OCI-LY3 (cell line): ENCODE data around the gene ST6GALNAC5.

Experiments
- H2AFZ ChIP-seq: fragments of 200-600, 300-600 bp; shearing (Covaris generic); 2 replicates; pipeline ENCODE4 v1.6.0; 2014; ENCODE audit warnings: antibody characterized with exemption, low read depth, low read length
- H3K27ac ChIP-seq: fragments of 200-600, 300-600 bp; sonication (generic); 2 replicates; pipeline ENCODE4 v1.5.1; 2014; ENCODE audit warnings: mild to moderate bottlenecking, low read length, moderate library complexity, mixed read lengths
- H3K27me3 ChIP-seq: fragments of 200-600, 300-600 bp; sonication (generic); 2 replicates; pipeline ENCODE4 v1.6.1; 2014; ENCODE audit warnings: low read depth, low read length, mixed read lengths
- H3K36me3 ChIP-seq: fragments of 200-600, 300-600 bp; sonication (generic); replicated peaks from 2 replicates; pipeline ENCODE3; 2014; ENCODE audit warnings: low read depth, low read length, mixed read lengths
- H3K4me1 ChIP-seq: fragments of 300-600, 200-600 bp; sonication (generic); 2 replicates; pipeline ENCODE4 v1.6.1; 2014; ENCODE audit warnings: low read length, mixed read lengths
- H3K4me2 ChIP-seq: fragments of 200-600, 300-600 bp; sonication (generic); 2 replicates; pipeline ENCODE4 v1.6.1; 2014; ENCODE audit warnings: low read length, mixed read lengths
- H3K4me3 ChIP-seq: fragments of 300-600, 200-600 bp; sonication (generic); 2 replicates; pipeline ENCODE4 v1.5.1; 2014; ENCODE audit warnings: antibody characterized with exemption, mild to moderate bottlenecking, low read length, moderate library complexity
- H3K79me2 ChIP-seq: fragments of 300-600, 200-600 bp; shearing (Covaris generic); 2 replicates; pipeline ENCODE4 v1.6.1; 2014; ENCODE audit warnings: mild to moderate bottlenecking, low read length, mixed read lengths
- H3K9ac ChIP-seq: fragments of 300-600, 200-600 bp; shearing (Covaris generic); 2 replicates; pipeline ENCODE4 v1.6.0; 2014; ENCODE audit warnings: mild to moderate bottlenecking, low read length, moderate library complexity
- H3K9me3 ChIP-seq: fragments of 200-600, 300-600 bp; shearing (Covaris generic); 2 replicates; pipeline ENCODE4 v1.6.1; 2014; ENCODE audit warnings: low read length, mixed read lengths; ENCODE audit not compliant: insufficient read depth
- H4K20me1 ChIP-seq: fragments of 200-600, 300-600 bp; sonication (generic); 2 replicates; pipeline ENCODE4 v1.6.1; 2016; ENCODE audit warnings: low read length, mixed read lengths; ENCODE audit not compliant: insufficient read depth
- CTCF ChIP-seq: fragments of 200-600, 300-600 bp; sonication (generic); IDR thresholded peaks from 2 replicates; pipeline ENCODE4 v1.5.1; 2014; ENCODE audit warnings: antibody characterized with exemption, low read length, low read depth
- EZH2phosphoT487 ChIP-seq: fragments of 200-600 bp; shearing (Covaris generic); IDR thresholded peaks from 2 replicates; pipeline ENCODE4 v1.6.1; 2018; ENCODE audit warnings: antibody characterized with exemption, mixed run types, low read depth

The ST6GALNAC5 gene

DNA sequence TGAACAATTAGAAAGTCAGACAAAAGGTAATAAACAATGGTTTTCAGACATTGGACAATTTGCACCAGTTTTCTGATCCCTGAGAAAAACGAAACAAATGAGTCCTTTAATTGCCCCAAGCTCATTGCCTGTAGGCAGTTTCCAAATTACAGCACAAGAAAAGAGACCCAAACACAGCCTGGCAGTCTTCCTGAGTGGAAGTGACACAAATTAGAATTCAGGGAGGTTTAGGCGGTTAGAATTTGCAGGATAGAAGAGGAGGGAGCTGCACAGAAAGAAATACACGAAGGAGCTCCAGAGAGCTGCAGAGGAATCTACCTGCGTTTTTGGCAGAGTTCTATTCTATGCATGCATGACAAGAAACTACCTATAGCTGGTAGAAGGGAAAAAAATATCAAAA is 236.2 kb downstream of the ST6GALNAC5 start:
- H3K27me3 ChIP-seq = no peaks in the 10 kb centered on the region
- H3K79me2 ChIP-seq = no peaks in the 10 kb centered on the region
- no peak overlapping the region for H3K4me3 ChIP-seq
- H3K27ac ChIP-seq = no peak overlapping the region
- no peaks in the 10 kb centered on the region for H3K4me1 ChIP-seq
- no peak overlapping the region for H3K9ac ChIP-seq
- no peaks in the 10 kb centered on the region for H3K36me3 ChIP-seq
- H2AFZ ChIP-seq = no peak overlapping the region
- no peak overlapping the region for H3K4me2 ChIP-seq
- H4K20me1 ChIP-seq = no peaks in the 10 kb centered on the region
- H3K9me3 ChIP-seq = no peaks in the 10 kb centered on the region
- no peak for TF ChIP-seq EZH2phosphoT487

- no peak overlapping the region for H2AFZ ChIP-seq
- H3K9ac ChIP-seq = no peak overlapping the region
- no peaks in the 10 kb centered on the region for H4K20me1 ChIP-seq
- TF ChIP-seq EZH2phosphoT487 (no peak), CTCF (no peak)
- H3K4me1 ChIP-seq = no peaks in the 10 kb centered on the region
- H3K36me3 ChIP-seq = no peaks in the 10 kb centered on the region
- H3K9me3 ChIP-seq = no peaks in the 10 kb centered on the region
- H3K79me2 ChIP-seq = no peaks in the 10 kb centered on the region
- H3K27me3 ChIP-seq = no peaks in the 10 kb centered on the region
- no peak overlapping the region for H3K4me3 ChIP-seq
- no peak overlapping the region for H3K27ac ChIP-seq
- no peak overlapping the region for H3K4me2 ChIP-seq
These were observed 237.4 kb downstream of the ST6GALNAC5 start for GRCh38 chr1:77104672-77105071.
